Measurements from ENCODE around the gene TMEM134.
"Not testable (repeated sequence)": the region's sequence is repeated elsewhere in the genome, so short reads cannot be mapped to it uniquely, and the experiment has no call there.

The TMEM134 gene

GRCh38 chr11:67476692-67477091 is 7.6 kb upstream of the TMEM134 start:
- H3K27ac ChIP-seq (ENCODE audit: low read depth, low read length); H3K9me3 ChIP-seq (ENCODE audit: control insufficient read depth, insufficient read depth, low read length); H3K4me2 ChIP-seq (ENCODE audit: low read length); H4K20me1 ChIP-seq (ENCODE audit: control insufficient read depth, insufficient read depth, low read depth, low read length); H3F3A ChIP-seq (ENCODE audit: control insufficient read depth, insufficient read depth); H3K9me2 ChIP-seq (replicated peaks; ENCODE audit: control insufficient read depth, low read length); H3K27me3 ChIP-seq (ENCODE audit: control insufficient read depth, low read length); H3K36me3 ChIP-seq (ENCODE audit: control insufficient read depth, low read length); H3K79me2 ChIP-seq (ENCODE audit: control insufficient read depth, low read length); H3K4me3 ChIP-seq (ENCODE audit: low read length): not testable (repeated sequence)
- H3K4me1 ChIP-seq (ENCODE audit: control insufficient read depth, low read length) = peaks cover 16% of the 10 kb centered on the region

- H3F3A ChIP-seq (ENCODE audit: control insufficient read depth, insufficient read depth) = no peaks in the 10 kb centered on the region
- no peaks in the 10 kb centered on the region for H3K9me2 ChIP-seq (replicated peaks; ENCODE audit: control insufficient read depth, low read length)
- no peaks in the 10 kb centered on the region for H3K9me3 ChIP-seq (ENCODE audit: control insufficient read depth, insufficient read depth, low read length)
- peaks cover 11% of the 10 kb centered on the region for H3K79me2 ChIP-seq (ENCODE audit: control insufficient read depth, low read length)
- no peak overlapping the region for H3K4me2 ChIP-seq (ENCODE audit: low read length)
- H3K36me3 ChIP-seq (ENCODE audit: control insufficient read depth, low read length) = no peaks in the 10 kb centered on the region
- no peak overlapping the region for H3K4me3 ChIP-seq (ENCODE audit: low read length)
- no peaks in the 10 kb centered on the region for H3K27me3 ChIP-seq (ENCODE audit: control insufficient read depth, low read length)
- peaks cover 39% of the 10 kb centered on the region for H3K4me1 ChIP-seq (ENCODE audit: control insufficient read depth, low read length)
- no peaks in the 10 kb centered on the region for H4K20me1 ChIP-seq (ENCODE audit: control insufficient read depth, insufficient read depth, low read depth, low read length)
- TF ChIP-seq CTCF (IDR thresholded peaks at IDR 0.05; ENCODE audit: low read depth, low read length, poor library complexity, severe bottlenecking) = no peak
- H3K27ac ChIP-seq (ENCODE audit: low read depth, low read length) = no peak overlapping the region
Measured at GRCh38 chr11:67472882-67473281, 3.8 kb upstream of the TMEM134 start.

GRCh38 chr11:67470337-67471002 is 1.4 kb upstream of the TMEM134 start:
- no peaks in the 10 kb centered on the region for H3K9me3 ChIP-seq (ENCODE audit: control insufficient read depth, insufficient read depth, low read length)
- no peaks in the 10 kb centered on the region for H3K27me3 ChIP-seq (ENCODE audit: control insufficient read depth, low read length)
- TF ChIP-seq CTCF (IDR thresholded peaks at IDR 0.05; ENCODE audit: low read depth, low read length, poor library complexity, severe bottlenecking) = no peak
- no peak for TF ChIP-seq EZH2phosphoT487 (IDR thresholded peaks at IDR 0.05; ENCODE audit: borderline replicate concordance, low read length)
- peaks cover 3% of the 10 kb centered on the region; the same call in 1 of the 2 replicates for H3F3A ChIP-seq (ENCODE audit: control insufficient read depth, insufficient read depth)
- H3K4me2 ChIP-seq (ENCODE audit: low read length) = no peak overlapping the region
- H3K79me2 ChIP-seq (ENCODE audit: control insufficient read depth, low read length) = peaks cover 15% of the 10 kb centered on the region
- no peak overlapping the region for H3K4me3 ChIP-seq (ENCODE audit: low read length)
- H3K9me2 ChIP-seq (replicated peaks; ENCODE audit: control insufficient read depth, low read length) = no peaks in the 10 kb centered on the region
- H3K4me1 ChIP-seq (ENCODE audit: control insufficient read depth, low read length) = peaks cover 59% of the 10 kb centered on the region
- peaks cover 5% of the 10 kb centered on the region for H3K36me3 ChIP-seq (ENCODE audit: control insufficient read depth, low read length)
- no peak overlapping the region for H3K27ac ChIP-seq (ENCODE audit: low read depth, low read length)
- no peaks in the 10 kb centered on the region for H4K20me1 ChIP-seq (ENCODE audit: control insufficient read depth, insufficient read depth, low read depth, low read length)

DNA sequence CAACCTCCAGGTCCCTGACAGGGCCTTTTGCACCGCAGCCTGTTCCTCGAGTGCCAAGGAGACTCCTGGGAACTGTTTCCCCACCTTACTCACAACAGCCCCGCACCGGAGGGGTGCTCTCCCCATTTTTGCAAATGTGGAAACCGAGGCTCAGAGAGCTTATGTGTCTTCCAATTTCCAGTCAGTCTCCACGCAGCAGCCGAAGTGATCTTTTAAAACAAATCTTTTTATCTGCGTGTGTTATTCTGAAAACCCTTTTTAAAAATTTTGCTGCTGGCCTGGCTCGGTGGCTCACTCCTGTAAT is 409 bp upstream of the TMEM134 start:
- H3K27me3 ChIP-seq (ENCODE audit: control insufficient read depth, low read length) = no peaks in the 10 kb centered on the region
- peaks cover 3% of the 10 kb centered on the region; the same call in 1 of the 2 replicates for H3F3A ChIP-seq (ENCODE audit: control insufficient read depth, insufficient read depth)
- no peak overlapping the region for H3K27ac ChIP-seq (ENCODE audit: low read depth, low read length)
- peak overlapping the region; percentile 98 for H3K4me2 ChIP-seq (ENCODE audit: low read length)
- peak overlapping the region; percentile 77 for H3K4me3 ChIP-seq (ENCODE audit: low read length)
- peaks cover 64% of the 10 kb centered on the region for H3K4me1 ChIP-seq (ENCODE audit: control insufficient read depth, low read length)
- H3K79me2 ChIP-seq (ENCODE audit: control insufficient read depth, low read length) = peaks cover 23% of the 10 kb centered on the region
- H3K36me3 ChIP-seq (ENCODE audit: control insufficient read depth, low read length) = peaks cover 13% of the 10 kb centered on the region
- no peaks in the 10 kb centered on the region for H4K20me1 ChIP-seq (ENCODE audit: control insufficient read depth, insufficient read depth, low read depth, low read length)
- no peaks in the 10 kb centered on the region for H3K9me3 ChIP-seq (ENCODE audit: control insufficient read depth, insufficient read depth, low read length)
- no peaks in the 10 kb centered on the region for H3K9me2 ChIP-seq (replicated peaks; ENCODE audit: control insufficient read depth, low read length)
- TF ChIP-seq EZH2phosphoT487 (IDR thresholded peaks at IDR 0.05; ENCODE audit: borderline replicate concordance, low read length) (no peak), CTCF (IDR thresholded peaks at IDR 0.05; ENCODE audit: low read depth, low read length, poor library complexity, severe bottlenecking) (peak; percentile 31)
